Stimulated activated CD8-positive, alpha-beta memory T cell treated with anti-CD3 and anti-CD28 coated beads, Interleukin-4, amount 100 ng/mL, for 1 hour (primary cell): ENCODE data around the gene NSG1.

Experiments
- DNase-seq, 2 donors: peaks; one replicate each; pipeline ENCODE4 v3.0.0-alpha.2; 2020; ENCODE audit warnings: low read depth in 2 of 2, low spot score in 1 of 2

Gene NSG1

DNA sequence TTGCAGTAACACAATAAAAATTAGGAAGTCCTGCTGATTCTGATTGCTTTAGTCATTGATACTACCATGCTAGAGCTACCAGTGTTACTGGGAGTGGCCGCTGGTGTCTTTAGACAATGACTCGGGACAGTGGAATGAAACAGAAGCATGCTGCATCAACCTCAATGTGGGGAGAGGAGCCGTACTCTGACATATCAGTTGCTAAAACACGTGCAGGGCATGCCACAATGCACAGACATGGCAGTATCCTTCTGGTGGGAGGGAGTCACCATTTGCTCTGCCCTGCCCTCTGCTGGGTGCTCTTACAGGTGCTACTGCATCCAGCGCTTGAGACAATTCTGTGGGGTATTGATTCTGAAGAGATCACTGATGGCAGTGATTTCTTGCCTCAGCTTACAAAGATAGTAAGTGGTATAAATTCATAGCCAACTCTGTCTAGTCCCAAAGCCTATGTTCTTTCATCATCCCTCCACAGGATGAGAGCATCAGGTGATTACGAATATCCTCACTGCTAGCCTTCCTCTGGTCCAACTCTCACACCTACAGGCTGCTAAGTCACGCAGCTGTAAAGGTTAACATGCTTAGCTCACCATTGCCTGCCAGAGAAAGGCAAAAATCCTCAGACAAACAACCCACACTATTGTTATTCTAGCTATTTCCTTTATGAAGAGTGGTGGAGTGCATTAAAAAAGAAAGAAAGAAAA, 43.7 kb downstream of the NSG1 start:
- peak in 1 of 2 donors; percentile 13 for DNase-seq

DNA sequence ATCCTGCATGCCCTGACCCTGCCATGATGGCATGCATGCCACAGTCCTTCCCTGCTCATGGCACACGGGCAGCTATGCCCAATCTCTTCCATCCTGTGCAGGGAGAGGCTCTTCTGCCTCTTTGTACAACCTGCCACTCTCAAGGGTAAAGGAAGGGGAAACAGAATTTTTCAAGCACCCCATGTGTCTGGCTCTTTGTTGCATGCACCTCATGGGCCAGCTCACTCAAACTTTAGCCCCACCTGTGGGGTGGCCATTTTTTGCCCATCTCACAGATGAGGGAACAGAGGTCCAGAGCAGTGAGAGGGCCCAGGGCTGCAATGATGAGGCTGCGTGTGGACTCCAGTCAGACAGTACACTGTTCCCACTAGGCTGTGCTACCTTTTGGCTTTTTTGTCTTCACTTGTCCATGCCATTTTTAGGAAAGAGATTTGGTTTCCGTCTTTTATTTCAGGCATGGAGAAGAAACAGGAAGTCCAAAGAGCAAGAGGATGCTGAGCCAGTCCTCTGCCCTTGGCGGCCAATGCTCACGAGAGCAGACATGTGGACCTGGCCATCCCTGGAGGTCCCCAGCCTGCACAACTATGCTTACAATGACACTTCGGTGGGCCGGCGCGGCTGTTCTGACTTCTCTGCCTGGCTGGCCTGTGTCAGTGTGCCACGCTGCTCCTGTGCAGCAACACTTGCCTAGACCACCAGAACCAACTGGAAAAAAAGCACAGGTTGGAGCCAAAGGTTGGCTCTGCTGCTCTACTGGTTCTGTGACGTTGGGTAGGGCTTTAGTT, 45.6 kb downstream of the NSG1 start:
- no peak for DNase-seq

DNA sequence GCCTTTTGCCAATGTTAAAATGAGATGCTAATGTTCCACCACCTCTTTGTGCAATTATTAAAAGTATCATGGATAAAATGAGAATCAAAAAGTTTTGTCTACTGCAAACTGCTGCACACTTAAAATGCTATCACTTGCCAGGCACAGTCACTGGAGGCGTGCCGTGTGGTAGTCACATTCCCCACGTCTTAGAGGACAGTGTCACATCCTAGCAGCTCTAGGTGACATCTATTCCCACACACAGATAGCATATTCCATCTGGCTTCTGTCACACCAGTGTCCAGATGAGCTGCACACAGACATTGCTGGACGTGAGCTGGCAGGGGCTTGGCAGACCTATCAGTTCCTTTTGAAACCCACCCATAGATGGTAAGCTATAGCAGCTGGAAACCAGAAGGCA, 47.0 kb downstream of the NSG1 start:
- DNase-seq, result no peak

DNA sequence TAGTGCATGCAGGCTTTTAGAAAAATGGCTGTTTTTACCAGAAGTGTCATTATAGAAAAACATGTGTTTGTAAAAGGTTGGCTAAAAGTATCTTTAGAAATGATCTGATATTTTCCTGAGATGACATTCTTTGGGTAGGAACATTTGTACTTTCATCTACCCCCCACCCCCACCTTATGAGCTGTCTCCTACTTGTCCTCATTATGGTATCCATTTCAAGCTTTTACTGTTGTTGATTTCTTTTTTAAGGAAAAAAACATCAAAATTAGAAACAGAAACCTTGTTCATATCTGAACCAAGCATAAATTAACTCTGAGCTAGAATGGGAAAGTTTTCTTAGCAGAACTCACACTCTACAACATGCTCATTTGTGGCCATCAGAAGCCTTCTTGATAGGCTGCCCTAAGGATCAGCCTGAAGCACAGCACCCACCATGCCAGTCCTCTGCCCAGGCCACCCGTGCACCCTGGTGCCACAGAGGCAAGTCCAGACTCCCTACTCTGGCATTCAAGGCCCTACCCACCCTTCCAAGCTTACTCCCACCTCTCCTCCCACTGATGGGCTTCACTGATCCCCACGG, 49.4 kb downstream of the NSG1 start:
- no peak for DNase-seq

DNA sequence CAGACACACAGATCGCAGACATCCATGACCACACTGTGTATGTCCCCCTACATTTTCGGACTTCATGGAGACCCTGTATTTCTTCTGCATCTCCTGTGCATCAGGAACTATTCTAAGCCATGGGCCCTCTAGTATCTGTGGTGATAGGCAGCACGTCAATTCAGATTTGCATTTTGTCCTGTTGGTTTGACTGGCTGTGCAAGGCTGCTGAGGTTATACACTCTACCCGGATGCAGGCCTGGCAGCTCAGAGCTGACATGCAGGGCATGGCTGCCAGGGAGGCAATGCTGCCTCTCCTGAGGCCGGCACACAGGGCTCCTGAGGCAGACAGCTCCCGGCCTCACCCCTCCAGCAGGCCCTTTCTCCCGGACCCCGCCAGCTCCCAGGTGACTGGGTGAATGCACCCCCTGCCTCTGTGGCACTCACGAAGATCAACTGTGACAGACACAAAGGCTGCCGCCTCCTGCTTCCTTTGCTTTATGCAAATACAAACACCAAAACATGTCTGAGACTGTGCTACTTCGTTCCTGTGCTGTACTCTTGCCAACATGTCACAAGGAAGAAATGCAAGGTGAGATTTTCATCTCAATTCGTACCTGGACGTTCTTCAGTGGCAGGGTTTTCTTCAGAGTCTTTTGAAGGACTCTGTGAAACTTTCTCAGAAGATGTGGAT, 51.0 kb downstream of the NSG1 start:
- no peak for DNase-seq

DNA sequence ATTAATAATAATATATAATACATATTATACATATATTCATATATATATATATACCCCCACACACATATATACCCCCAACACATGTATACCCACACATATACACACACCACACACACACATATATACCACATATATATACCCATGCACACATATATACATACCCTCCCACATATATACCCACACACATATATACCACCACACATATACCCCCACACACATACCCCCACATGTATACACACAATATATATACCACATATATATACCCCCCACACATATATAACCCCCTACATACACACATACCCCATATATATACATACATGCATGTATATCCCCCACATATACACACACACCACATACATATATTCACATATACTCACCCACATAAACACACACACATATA, 52.0 kb downstream of the NSG1 start:
- no peak for DNase-seq

DNA sequence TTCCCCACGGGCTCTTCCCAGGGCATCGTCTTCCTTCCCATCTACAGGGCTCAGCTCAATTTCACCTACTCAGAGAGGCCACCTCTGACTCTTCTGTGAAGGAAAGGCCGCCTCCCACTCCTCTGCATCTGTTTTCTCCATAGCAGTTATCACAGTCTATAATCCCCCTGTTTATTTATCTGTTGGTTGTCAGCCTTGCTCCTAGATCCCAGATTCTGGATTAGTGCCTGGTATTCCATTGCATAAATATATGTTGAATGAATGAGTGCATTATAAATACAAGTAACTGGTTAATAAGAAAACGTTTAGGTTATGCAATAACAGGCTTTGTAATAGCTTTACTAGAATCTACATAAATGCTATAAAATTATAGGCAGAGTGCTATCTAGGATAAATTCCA, 52.9 kb downstream of the NSG1 start:
- no peak for DNase-seq

DNA sequence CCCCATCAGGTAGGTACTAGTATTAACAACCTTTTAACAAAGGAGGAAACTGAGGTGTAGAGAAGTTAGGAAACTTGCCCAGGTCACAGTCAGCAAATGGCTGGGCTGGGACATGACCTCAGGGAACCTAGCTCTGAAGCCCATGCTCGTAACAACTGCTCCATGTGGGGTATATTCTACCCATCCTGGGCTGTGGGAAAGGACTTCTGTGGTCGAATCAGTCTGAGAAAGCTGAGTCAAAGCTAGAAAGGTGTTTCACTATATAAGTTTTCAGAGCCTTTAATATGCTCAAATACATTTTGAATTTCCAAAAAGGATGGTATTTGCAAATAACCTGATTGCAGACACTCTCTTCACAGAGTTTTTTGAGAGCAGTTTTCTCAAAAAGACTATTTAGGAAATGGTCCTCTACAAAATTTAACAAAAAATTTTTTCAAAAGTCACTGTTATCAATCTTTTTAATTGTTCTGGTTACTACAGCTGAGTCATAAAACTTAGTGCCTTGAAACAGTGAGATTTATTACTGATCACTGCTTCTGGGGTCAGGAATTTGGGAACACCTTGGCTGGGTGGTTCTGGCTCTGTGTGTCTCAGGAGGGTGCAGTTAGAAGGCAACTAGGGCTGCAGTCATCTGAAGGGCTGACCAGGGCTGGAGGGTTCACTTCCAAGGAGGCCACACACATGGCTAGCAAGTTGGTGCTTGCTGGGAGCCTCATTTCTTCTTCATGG, 53.6 kb downstream of the NSG1 start:
- DNase-seq, result no peak

DNA sequence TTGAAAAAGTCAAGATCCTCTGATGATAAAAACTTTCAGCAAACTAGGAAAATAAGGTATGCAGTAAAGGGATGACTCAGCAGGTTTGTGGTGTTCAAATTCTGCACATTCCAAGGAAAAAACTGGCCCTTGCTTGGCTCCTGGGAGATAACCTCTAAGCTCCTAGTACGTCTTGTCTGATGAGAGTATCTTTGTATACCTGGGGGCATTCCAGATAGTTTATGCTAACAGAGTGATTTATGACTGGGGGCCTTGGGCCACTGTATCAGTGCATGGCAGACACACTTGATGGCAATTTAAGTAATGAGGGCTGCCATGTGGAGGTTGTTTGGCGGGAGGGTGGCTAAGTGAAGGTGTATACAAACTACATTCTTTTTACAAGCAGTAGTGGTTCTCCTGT, 56.9 kb downstream of the NSG1 start:
- no peak for DNase-seq

DNA sequence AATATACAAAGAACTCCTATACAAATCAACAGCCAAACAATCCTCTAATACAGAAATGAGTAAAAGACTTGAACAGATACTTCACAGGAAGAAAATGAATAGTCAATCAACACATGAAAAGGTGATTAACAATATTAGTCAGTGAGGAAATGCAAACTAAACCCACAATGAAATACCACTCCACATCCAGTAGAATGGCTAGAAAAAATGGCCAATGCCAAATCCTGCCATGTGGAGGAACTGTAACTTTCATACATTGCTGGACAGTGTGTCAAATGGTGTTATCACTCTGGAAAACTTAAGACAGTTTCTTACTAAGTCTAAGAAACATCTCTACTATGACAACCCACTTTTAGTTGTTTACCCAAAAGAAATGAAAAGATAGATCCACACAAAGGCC, 59.5 kb downstream of the NSG1 start:
- no peak for DNase-seq

DNA sequence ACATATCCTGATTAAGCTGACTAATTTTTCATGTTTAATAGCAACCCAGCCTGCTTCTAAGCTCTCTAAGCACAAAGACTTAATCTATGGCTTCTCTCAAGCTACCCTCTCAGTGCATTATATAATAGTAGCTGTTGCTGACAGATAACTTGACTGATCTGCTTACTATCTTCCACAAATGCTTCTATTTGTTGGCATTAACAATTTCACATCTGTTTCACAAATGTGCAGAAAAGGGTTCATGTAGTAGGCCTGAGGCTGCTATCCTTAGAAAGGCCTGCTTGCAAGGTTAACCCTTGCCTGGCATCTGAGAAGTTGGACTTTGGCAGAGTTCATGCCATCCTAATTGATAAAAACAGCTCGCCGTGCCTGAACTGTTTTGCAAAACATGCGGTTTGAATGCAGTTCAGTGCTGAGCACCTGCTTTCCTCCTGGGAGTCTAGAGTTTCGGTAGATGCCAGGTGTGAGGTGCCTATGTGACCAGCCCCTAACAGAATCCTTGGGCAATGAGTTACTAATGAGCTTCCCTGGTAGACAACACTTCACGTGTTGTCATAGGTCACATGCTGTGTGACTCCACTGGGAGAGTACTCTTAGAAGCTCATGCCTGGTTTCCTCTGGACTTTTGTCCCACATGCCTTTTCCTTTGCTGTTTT, 68.4 kb downstream of the NSG1 start:
- DNase-seq, result no peak

DNA sequence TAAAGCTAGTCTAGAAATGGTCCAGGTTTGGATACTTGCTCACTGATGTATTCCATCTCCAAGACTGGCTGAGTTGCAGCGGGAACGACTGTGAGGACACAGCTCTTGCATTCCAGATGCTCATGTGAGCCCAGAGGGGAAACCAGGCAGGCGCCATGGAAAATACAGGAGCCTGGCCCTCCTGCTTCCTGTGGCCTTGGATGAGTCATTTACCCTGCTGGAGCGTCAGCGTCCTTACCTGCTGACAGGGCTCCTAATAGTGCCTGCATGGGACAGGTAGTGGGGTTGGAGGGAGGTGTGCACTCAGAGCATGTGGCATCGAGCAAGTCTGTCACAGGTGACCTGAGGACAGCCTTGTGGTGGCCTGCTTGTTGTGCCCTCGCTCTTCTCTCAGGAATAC, 69.4 kb downstream of the NSG1 start:
- DNase-seq, result no peak

DNA sequence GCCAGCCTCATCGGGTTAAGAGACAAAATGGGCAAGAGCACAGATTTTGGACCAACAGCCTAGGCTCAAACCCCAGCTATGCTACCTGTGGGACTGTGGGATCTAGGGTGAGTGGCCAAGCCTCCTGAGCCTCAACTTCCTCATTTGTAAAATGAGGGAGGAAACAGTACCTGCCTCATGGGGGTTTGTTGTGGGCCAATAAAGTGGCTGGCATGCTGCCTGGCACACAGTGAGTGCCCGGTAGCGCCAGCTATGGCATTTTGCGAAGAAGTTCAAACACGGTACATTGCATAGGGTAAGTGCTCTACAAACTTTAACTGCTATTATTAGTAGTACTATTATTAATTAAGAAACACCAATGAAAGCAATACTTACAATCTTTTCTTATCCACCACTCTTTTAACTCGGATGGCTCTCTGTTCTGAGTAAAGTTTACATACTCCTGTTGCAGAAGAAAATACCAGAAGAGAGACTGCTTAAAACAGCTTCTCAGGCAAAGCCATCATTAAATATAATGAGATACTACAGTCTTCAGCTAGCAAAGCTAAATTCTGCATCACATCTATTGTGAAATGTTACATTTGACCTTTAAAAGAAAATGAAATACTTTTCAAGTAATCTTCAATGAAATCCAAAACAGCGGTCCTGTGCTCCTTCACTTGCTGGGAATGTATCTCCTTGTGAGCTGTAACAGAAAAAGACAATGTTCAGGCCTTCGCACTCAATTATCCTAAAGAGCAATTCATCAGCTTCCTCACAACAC, 70.1 kb downstream of the NSG1 start:
- no peak for DNase-seq

DNA sequence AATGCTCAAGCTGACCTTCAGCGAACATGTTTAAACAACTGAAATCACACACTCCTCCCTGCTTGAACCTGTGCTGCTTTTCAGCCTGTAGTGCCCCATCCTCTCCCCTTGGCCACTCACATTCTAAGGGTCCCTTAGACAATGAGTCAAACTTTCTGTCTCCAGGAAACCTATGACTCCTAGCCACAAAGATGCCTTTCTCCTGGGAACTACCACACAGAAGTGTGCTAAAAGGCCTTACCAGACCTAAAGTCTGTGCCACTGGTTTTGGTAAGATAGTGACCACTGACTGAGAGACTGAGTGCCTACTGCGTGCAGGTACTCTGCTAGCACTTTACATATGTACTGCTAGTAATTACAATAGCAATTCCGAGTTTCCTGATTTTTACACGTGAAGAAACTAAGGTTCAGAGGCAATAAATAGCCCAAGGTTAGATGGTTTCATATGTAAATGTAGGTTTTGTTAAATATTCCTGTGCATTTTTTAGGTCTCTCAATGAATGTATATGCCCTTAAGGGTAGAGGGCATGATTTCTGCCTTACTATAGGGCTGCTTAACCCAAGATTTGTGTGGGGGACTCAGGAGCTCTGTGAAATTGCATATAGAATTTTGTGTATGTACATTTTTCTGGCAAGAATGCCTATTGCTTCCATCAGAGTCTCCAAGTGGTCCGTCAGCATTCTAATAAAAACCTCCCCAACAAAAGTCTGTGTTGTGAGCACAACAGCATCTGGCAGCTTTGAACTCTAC, 71.1 kb downstream of the NSG1 start:
- no peak for DNase-seq

DNA sequence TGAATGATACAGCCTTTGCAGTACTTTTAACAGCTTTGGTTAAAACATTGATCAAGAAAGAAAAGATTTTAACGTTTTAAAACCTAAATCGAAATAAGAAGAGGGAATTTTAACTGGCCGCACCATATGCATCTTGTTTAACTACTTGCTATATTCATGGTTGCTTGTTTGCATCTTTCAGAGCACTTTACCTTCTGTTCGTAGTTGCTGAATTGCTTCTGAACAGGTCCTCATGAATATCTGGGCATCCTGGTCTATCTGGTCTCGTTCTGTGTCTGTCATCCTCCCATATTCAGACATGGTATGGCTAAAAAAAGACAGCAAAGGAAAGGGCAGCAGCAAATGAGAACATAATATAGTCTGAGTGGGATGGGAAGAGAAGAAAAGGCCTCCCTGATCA, 72.3 kb downstream of the NSG1 start:
- DNase-seq, result no peak

DNA sequence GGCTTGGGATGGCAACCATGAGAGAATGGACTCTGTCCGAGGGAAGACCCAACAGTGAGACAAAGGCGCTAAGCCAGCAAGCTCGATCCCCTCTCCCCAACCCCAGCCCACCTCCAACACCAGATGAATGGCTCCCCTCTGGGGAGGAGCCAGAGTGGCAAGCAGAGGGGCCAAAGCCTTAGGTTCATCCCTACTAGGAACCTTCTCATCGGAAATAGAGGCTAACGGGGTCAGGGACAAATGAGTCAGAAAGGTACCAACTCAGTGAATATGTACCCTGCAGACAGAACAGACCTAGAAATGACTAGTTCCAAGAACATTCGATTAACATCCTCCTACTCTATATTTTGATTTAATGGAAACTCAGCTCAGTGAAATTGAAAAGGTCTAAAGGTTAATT, 73.9 kb downstream of the NSG1 start:
- no peak for DNase-seq

DNA sequence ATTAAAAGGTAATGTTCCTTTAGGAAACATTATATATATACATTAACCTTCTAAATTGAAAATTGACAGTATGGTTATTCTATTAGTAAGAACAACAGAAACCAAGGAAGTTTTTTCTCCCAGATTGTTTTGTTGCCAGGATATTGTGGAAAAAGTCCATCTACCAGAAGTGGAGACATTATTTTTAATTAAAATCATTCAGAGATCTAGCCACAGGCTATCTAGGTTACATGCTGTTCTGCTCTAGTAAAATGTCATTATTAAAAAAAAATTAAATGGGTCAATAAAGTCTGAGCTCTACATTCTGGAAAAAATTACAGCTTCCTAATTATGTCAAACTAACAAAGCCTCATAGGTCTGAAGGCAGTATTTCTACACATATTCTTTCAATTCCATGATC, 74.3 kb downstream of the NSG1 start:
- no peak for DNase-seq

DNA sequence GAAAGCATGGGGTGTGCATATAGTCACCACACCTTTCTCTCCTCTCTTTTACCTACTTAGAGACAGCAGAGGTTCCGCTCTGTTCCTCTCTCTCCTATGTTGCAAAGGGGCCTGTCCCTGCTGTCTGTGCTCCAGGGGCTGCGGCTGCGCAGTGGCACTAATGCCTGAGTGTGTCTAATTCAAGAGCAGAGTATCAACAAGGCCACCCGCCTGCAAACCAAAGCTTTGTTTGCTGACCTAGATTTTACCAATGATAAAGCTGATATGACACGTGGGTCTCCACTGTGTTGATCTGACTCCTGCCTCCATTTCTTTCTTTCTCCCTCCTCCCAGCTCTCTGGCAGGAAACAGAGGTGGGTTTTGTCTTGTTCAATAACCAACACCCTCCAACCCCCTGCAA, 74.9 kb downstream of the NSG1 start:
- DNase-seq, result no peak

DNA sequence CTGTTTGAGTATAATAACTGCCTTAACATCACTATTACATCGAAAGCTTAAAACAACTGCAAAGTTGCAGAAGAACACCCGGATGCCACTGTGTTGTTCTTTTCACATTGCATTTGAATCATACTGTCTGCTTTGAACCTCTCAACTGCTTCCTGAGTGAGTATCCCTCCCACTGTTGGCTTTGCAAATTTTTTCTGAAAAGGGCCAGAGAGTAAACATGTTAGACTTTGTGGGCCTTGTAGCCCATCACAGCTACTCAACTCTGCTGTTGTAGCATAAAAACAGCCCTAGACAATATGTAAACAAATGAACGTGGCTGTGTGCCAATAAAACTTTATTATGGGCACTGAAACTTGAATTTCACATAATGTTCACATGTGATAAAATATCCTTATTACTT, 76.1 kb downstream of the NSG1 start:
- no peak for DNase-seq
